CD14-positive monocyte (primary cell): ENCODE measurements around the gene SMAD3. TPM values are rescaled to one million over a fixed set of nuclear protein-coding genes. Genes with fewer than 3 reads are reported as not detected.
A peak's percentile ranks its signal among the peaks of the same experiment; 100 is the strongest.

ENCODE experiments used
- DNase-seq, 3 donors: peaks; one replicate each; pipeline ENCODE4 v3.0.0-alpha.2; 2011 to 2022
- H2AFZ ChIP-seq: 2 replicates; pipeline ENCODE4 v1.6.0; 2012; ENCODE audit warnings: mild to moderate bottlenecking, low read depth, low read length, inconsistent platforms; ENCODE audit not compliant: insufficient read depth, poor library complexity, severe bottlenecking
- H3K27ac ChIP-seq, 2 donors: 1 replicate in 1 of 2; 2 replicates in 1 of 2; pipeline ENCODE4 v1.5.1; 2012 to 2013; ENCODE audit warnings: low read length in 2 of 2, control low read depth in 1 of 2, inconsistent platforms in 1 of 2, low read depth in 1 of 2, mild to moderate bottlenecking in 1 of 2
- H3K27me3 ChIP-seq, 2 donors: one replicate each; pipeline versions ENCODE4 v1.6.0 to v1.6.1; 2011 to 2013; ENCODE audit warnings: low read length in 2 of 2; ENCODE audit not compliant: control insufficient read depth in 2 of 2, insufficient read depth in 2 of 2
- H3K36me3 ChIP-seq, 2 donors: replicated peaks in 1 of 2; 1 replicate in 1 of 2; 2 replicates in 1 of 2; pipeline versions ENCODE4 v1.5.1 to v1.6.1; 2012 to 2013; ENCODE audit warnings: low read length in 2 of 2, control low read depth in 1 of 2, inconsistent platforms in 1 of 2, mild to moderate bottlenecking in 1 of 2; ENCODE audit not compliant: insufficient read depth in 2 of 2, control insufficient read depth in 1 of 2
- H3K4me1 ChIP-seq, 2 donors: 1 replicate in 1 of 2; 2 replicates in 1 of 2; pipeline versions ENCODE4 v1.5.1 to v1.6.1; 2012 to 2013; ENCODE audit warnings: low read length in 2 of 2, control low read depth in 1 of 2, inconsistent platforms in 1 of 2, mild to moderate bottlenecking in 1 of 2, moderate library complexity in 1 of 2; ENCODE audit not compliant: insufficient read depth in 2 of 2, control insufficient read depth in 1 of 2
- H3K4me2 ChIP-seq: replicated peaks from 2 replicates; pipeline ENCODE3; 2012; ENCODE audit warnings: low read length, moderate library complexity, mild to moderate bottlenecking; ENCODE audit not compliant: poor library complexity, severe bottlenecking; ENCODE audit errors: extremely low read depth
- H3K4me3 ChIP-seq, 3 experiments: fragments of 200-600 bp in 1 of 3; sonication (generic) in 1 of 3; replicated peaks in 1 of 3; 1 replicate in 2 of 3; 2 replicates in 1 of 3; pipeline ENCODE4 v1.5.1; 2011 to 2013; ENCODE audit warnings: low read length in 3 of 3, mild to moderate bottlenecking in 3 of 3, control low read depth in 2 of 3, low read depth in 2 of 3, inconsistent platforms in 1 of 3, moderate library complexity in 1 of 3
- H3K79me2 ChIP-seq: 2 replicates; pipeline ENCODE4 v1.6.0; 2012; ENCODE audit warnings: mild to moderate bottlenecking, control low read depth, inconsistent platforms, low read length, moderate library complexity; ENCODE audit not compliant: insufficient read depth
- H3K9ac ChIP-seq: 2 replicates; pipeline ENCODE4 v1.6.0; 2017; ENCODE audit warnings: low read length, mild to moderate bottlenecking; ENCODE audit not compliant: insufficient read depth, poor library complexity, severe bottlenecking
- H3K9me3 ChIP-seq, 2 donors: replicated peaks in 1 of 2; 1 replicate in 1 of 2; 2 replicates in 1 of 2; pipeline versions ENCODE4 v1.5.1 to v1.6.1; 2012 to 2013; ENCODE audit warnings: low read length in 2 of 2, control low read depth in 1 of 2; ENCODE audit not compliant: control insufficient read depth in 1 of 2, insufficient read depth in 1 of 2
- H4K20me1 ChIP-seq: 2 replicates; pipeline ENCODE4 v1.6.0; 2012; ENCODE audit warnings: mild to moderate bottlenecking, low read length, control low read depth, moderate library complexity; ENCODE audit not compliant: insufficient read depth
- H3K27ac Mint-ChIP-seq, 7 donors: one replicate each; pipeline ENCODE4 v1.8.0; 2020; ENCODE audit warnings: mild to moderate bottlenecking in 7 of 7, mixed read lengths in 7 of 7, moderate library complexity in 6 of 7, inconsistent platforms in 2 of 7
- H3K27me3 Mint-ChIP-seq, 3 donors: one replicate each; pipeline ENCODE4 v1.8.0; 2021 to 2022; ENCODE audit warnings: low read depth in 3 of 3, mild to moderate bottlenecking in 3 of 3, mixed read lengths in 3 of 3, moderate library complexity in 3 of 3, inconsistent platforms in 1 of 3
- H3K36me3 Mint-ChIP-seq, 2 donors: one replicate each; pipeline ENCODE4 v1.8.0; 2020; ENCODE audit warnings: mixed read lengths in 2 of 2, inconsistent platforms in 1 of 2, mild to moderate bottlenecking in 1 of 2
- H3K4me1 Mint-ChIP-seq: one replicate; pipeline ENCODE4 v1.8.0; 2020; ENCODE audit warnings: mild to moderate bottlenecking, mixed read lengths
- H3K4me3 Mint-ChIP-seq, 2 donors: one replicate each; pipeline ENCODE4 v1.8.0; 2020; ENCODE audit warnings: mild to moderate bottlenecking in 2 of 2, mixed read lengths in 2 of 2, moderate library complexity in 1 of 2
- H3K9me3 Mint-ChIP-seq, 7 donors: one replicate each; pipeline ENCODE4 v1.8.0; 2020 to 2022; ENCODE audit warnings: mixed read lengths in 7 of 7, mild to moderate bottlenecking in 6 of 7, moderate library complexity in 6 of 7, inconsistent platforms in 2 of 7
- CTCF ChIP-seq: fragments of 200-600 bp; IDR thresholded peaks from one replicate; pipeline ENCODE4 v1.8.0; 2022; ENCODE audit warnings: antibody characterized with exemption, mild to moderate bottlenecking
- whole genome bisulfite sequencing: methylation state at CpG from one replicate; pipeline ENCODE4 v1.1.5; 2013; ENCODE audit warnings: missing lambda C conversion rate; ENCODE audit not compliant: insufficient coverage; 5-methylcytosine and 5-hydroxymethylcytosine counted together
- intact Hi-C, 2 donors: fragments of 100-400 bp; cut with micrococcal nuclease; formaldehyde crosslinking; loops; one replicate each; pipeline versions ENCODE4 v1.15.0 to v1.15.1; 2023
- polyA plus RNA-seq, 3 donors: library from polyadenylated mRNA; depleted of rRNA in 1 of 3; unstranded in 2 of 3; stranded (reverse) in 1 of 3; fragments of 300-500 nt in 2 of 3; fragments of >200 nt in 1 of 3; fragmentation: Illumina TruSeq in 2 of 3; gene quantifications; 1 replicate in 2 of 3; 2 replicates in 1 of 3; pipeline ENCODE4 v1.2.3, GENCODE V29; 2012 to 2021

SMAD3 gene
- polyA plus RNA-seq, 3 donors = 4.4 to 41.7 (median 5.4) TPM

- H3K79me2 ChIP-seq = peaks cover 63% of the 10 kb centered on the region
- no peaks in the 10 kb centered on the region for H3K27me3 ChIP-seq
- peak overlapping the region; percentile 71 to 100 (median 79) for H3K4me3 ChIP-seq
- H3K27ac ChIP-seq = peak overlapping the region; percentile 83 to 96
- peak overlapping the region; percentile 95 for H3K4me2 ChIP-seq
- Mint-ChIP-seq H3K9me3 (peaks cover 0 to 6% (median 0%) of the 10 kb centered on the region in 7 donors), H3K4me1 (peaks cover 53% of the 10 kb centered on the region), H3K36me3 (peaks cover 31 to 42% of the 10 kb centered on the region in 2 donors), H3K27ac (peak overlapping the region; percentile 75 to 99 (median 89)), H3K27me3 (peaks cover 2 to 8% (median 7%) of the 10 kb centered on the region in 3 donors), H3K4me3 (peak overlapping the region; percentile 99 to 100)
- WGBS = 15% methylated on average over 24 of the region's 28 CpGs
- H3K4me1 ChIP-seq = peaks cover 36 to 47% of the 10 kb centered on the region in 2 donors
- peaks cover 60% of the 10 kb centered on the region for H4K20me1 ChIP-seq
- H2AFZ ChIP-seq = no peak overlapping the region
- peaks cover 9 to 16% of the 10 kb centered on the region in 2 donors for H3K36me3 ChIP-seq
- TF ChIP-seq CTCF = no peak
- no peaks in the 10 kb centered on the region for H3K9me3 ChIP-seq
- intact Hi-C loops = loop anchor here (2.0 to 10.0 kb wide), 5 partner anchors 16 to 188 kb away; partner anchors contain the start of genes AAGAB (in 2 of the 2) and IQCH (in 2 of the 2)
- peak overlapping the region; percentile 97 for H3K9ac ChIP-seq
- DNase-seq = no peak
Measured at GRCh38 chr15:67066959-67067853, 1.8 kb downstream of the SMAD3 start.

GRCh38 chr15:67067930-67068551 lies 2.6 kb downstream of the SMAD3 start:
- Histone ChIP-seq H3K9ac (peak overlapping the region; percentile 97), H3K27ac (peak overlapping the region in 1 of 2 donors; percentile 96), H4K20me1 (peaks cover 69% of the 10 kb centered on the region), H3K27me3 (no peaks in the 10 kb centered on the region), H3K4me2 (peak overlapping the region; percentile 95), H3K9me3 (no peaks in the 10 kb centered on the region), H3K4me1 (peaks cover 44 to 56% of the 10 kb centered on the region in 2 donors), H3K36me3 (peaks cover 9 to 22% of the 10 kb centered on the region in 2 donors), H3K4me3 (peak overlapping the region; percentile 71 to 100 (median 79)), H2AFZ (no peak overlapping the region), H3K79me2 (peaks cover 71% of the 10 kb centered on the region)
- intact Hi-C loops = loop anchor here (2.0 to 10.0 kb wide), 5 partner anchors 15 to 187 kb away; partner anchors contain the start of genes AAGAB (in 2 of the 2) and IQCH (in 2 of the 2)
- DNase-seq = no peak
- Mint-ChIP-seq H3K4me3 (peak overlapping the region; percentile 99 to 100), H3K4me1 (peaks cover 59% of the 10 kb centered on the region), H3K27ac (peak overlapping the region in 5 of 7 donors; percentile 19 to 99 (median 66)), H3K36me3 (peaks cover 39 to 50% of the 10 kb centered on the region in 2 donors), H3K27me3 (peaks cover 2 to 8% (median 7%) of the 10 kb centered on the region in 3 donors), H3K9me3 (peaks cover 0 to 6% (median 0%) of the 10 kb centered on the region in 7 donors)
- 97% methylated on average over 3 of the region's 3 CpGs for WGBS
- no peak for TF ChIP-seq CTCF
